SK-N-SH (cell line): ENCODE measurements around the gene STARD13.

Source experiments
- FOSL2 ChIP-seq: IDR thresholded peaks from 2 replicates; pipeline ENCODE4 v1.4.0; 2012; ENCODE audit warnings: low read depth, mild to moderate bottlenecking, moderate library complexity, borderline replicate concordance
- NFIC ChIP-seq: IDR thresholded peaks from 2 replicates; pipeline ENCODE4 v1.4.0; 2012; ENCODE audit warnings: borderline replicate concordance
- POLR2AphosphoS5 ChIP-seq: IDR thresholded peaks from 2 replicates; pipeline ENCODE4 v1.6.1; 2012; ENCODE audit warnings: low read depth, low read length
- RAD21 ChIP-seq: IDR thresholded peaks from 2 replicates; pipeline ENCODE4 v1.6.1; 2012; ENCODE audit warnings: mild to moderate bottlenecking, low read length
- SIN3A ChIP-seq: IDR thresholded peaks from 2 replicates; pipeline ENCODE4 v1.6.1; 2012; ENCODE audit warnings: low read depth, mild to moderate bottlenecking, low read length, moderate library complexity, borderline replicate concordance
- TAF1 ChIP-seq: IDR thresholded peaks from 2 replicates; pipeline ENCODE4 v1.6.1; 2012; ENCODE audit warnings: low read depth, mild to moderate bottlenecking, low read length, moderate library complexity, borderline replicate concordance
- TF ChIP-seq, protein P1 (sequence below): fragments of 200-600 bp; sonication (generic); IDR thresholded peaks from 2 replicates; pipeline ENCODE4 v1.6.1; 2017; ENCODE audit warnings: antibody characterized with exemption, mild to moderate bottlenecking, moderate library complexity
- TF ChIP-seq, protein P2 (sequence below): IDR thresholded peaks from 2 replicates; pipeline ENCODE4 v1.6.1; 2012; ENCODE audit warnings: mild to moderate bottlenecking, low read depth, low read length, moderate library complexity
- TF ChIP-seq, protein P3 (sequence below): IDR thresholded peaks from 2 replicates; pipeline ENCODE4; 2012

DNA sequence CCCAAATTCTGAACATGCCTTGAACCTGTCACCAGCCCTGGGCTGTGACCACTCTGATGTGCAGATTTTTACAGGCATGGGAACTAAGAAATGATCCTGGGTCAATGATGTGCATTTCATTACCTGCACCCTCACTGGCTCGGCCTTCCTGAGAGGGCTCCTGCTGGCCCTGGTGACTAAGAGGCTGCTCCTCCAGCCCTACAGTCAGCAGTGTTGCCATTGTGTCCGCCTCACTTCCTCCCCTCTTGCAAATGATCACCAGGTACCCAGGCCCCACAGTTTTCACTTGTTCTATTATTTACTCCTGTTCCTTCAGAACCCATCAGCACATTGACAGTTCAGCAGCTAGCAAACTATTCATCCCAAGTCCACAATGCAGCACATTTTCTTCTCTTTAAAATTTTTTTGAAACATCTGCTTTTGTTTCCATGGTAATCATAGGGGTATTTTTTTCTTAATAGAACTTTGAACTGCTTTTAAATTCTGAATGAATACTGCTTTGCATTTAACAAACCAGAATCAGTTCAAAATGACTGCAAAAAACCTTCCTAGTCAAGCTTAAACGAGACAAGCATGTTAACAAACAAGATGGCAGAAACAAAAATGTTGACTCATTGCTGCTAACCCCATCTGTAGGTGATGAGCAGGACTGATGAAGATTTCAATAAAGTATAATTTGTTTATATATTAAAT, 29.3 kb downstream of the STARD13 start:
- TF ChIP-seq, protein P1, sequence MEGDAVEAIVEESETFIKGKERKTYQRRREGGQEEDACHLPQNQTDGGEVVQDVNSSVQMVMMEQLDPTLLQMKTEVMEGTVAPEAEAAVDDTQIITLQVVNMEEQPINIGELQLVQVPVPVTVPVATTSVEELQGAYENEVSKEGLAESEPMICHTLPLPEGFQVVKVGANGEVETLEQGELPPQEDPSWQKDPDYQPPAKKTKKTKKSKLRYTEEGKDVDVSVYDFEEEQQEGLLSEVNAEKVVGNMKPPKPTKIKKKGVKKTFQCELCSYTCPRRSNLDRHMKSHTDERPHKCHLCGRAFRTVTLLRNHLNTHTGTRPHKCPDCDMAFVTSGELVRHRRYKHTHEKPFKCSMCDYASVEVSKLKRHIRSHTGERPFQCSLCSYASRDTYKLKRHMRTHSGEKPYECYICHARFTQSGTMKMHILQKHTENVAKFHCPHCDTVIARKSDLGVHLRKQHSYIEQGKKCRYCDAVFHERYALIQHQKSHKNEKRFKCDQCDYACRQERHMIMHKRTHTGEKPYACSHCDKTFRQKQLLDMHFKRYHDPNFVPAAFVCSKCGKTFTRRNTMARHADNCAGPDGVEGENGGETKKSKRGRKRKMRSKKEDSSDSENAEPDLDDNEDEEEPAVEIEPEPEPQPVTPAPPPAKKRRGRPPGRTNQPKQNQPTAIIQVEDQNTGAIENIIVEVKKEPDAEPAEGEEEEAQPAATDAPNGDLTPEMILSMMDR = no peak
- TF ChIP-seq TAF1 (no peak), POLR2AphosphoS5 (no peak), RAD21 (no peak), SIN3A (no peak), FOSL2 (no peak), NFIC (no peak)
- TF ChIP-seq, protein P2, sequence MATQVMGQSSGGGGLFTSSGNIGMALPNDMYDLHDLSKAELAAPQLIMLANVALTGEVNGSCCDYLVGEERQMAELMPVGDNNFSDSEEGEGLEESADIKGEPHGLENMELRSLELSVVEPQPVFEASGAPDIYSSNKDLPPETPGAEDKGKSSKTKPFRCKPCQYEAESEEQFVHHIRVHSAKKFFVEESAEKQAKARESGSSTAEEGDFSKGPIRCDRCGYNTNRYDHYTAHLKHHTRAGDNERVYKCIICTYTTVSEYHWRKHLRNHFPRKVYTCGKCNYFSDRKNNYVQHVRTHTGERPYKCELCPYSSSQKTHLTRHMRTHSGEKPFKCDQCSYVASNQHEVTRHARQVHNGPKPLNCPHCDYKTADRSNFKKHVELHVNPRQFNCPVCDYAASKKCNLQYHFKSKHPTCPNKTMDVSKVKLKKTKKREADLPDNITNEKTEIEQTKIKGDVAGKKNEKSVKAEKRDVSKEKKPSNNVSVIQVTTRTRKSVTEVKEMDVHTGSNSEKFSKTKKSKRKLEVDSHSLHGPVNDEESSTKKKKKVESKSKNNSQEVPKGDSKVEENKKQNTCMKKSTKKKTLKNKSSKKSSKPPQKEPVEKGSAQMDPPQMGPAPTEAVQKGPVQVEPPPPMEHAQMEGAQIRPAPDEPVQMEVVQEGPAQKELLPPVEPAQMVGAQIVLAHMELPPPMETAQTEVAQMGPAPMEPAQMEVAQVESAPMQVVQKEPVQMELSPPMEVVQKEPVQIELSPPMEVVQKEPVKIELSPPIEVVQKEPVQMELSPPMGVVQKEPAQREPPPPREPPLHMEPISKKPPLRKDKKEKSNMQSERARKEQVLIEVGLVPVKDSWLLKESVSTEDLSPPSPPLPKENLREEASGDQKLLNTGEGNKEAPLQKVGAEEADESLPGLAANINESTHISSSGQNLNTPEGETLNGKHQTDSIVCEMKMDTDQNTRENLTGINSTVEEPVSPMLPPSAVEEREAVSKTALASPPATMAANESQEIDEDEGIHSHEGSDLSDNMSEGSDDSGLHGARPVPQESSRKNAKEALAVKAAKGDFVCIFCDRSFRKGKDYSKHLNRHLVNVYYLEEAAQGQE = no peak
- TF ChIP-seq, protein P3, sequence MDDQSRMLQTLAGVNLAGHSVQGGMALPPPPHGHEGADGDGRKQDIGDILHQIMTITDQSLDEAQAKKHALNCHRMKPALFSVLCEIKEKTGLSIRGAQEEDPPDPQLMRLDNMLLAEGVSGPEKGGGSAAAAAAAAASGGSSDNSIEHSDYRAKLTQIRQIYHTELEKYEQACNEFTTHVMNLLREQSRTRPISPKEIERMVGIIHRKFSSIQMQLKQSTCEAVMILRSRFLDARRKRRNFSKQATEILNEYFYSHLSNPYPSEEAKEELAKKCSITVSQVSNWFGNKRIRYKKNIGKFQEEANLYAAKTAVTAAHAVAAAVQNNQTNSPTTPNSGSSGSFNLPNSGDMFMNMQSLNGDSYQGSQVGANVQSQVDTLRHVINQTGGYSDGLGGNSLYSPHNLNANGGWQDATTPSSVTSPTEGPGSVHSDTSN = no peak
